Nucleus accumbens (tissue), 56 donors: ENCODE measurements around the gene MS4A8.
"Not testable (repeated sequence)": the region's sequence is repeated elsewhere in the genome, so short reads cannot be mapped to it uniquely, and the experiment has no call there.

Experiments used
- DNase-seq, 56 donors: peaks; one replicate each; lab custom pipeline; 2025; lab: John Stamatoyannopoulos, UW

The MS4A8 gene

DNA sequence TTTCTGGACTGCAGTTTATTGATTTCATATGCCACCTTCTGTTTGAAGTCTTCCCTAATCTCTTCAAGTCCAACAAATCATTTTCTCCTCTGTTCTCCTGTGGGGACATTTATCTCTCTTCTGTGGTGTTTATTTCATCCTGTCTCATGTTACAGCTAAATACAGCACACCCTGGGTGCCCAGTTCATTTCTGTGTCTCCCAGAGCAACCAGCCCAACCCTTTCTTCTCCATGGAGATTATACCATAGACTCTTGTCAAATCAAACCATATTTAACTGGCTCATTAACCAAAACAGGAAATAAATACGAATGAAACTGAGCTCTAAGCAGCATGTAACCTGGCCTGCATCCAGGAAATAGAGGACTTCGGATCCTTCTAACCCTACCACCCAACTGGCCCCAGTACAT lies at the start of gene MS4A8:
Gene MS4A8 (plus strand): TSS at position 329 of the 408 bp plus-strand sequence. CDS start 1,249 bp downstream, outside the sequence.
- no peak for DNase-seq

DNA sequence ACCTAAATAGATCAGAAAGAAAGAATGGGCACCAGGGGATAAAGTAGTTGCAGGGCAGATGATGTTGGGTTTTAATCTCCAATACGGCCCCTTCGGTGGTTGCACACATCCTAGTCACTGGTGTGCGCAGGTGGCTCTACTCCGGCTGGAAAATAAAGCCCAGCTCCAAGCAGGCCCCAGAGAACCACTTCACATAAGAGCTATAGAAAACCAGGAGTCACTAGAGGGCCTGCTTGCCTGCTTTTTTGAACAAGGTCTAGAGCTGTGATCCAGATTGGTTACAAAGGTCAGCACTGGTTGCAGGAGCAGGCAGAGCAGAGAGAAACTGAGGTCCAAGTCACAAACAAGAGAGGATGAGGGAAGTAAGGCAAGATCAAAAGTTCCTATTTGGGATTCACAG lies 41.5 kb upstream of the MS4A8 start:
- no peak for DNase-seq

- no peak for DNase-seq
Measured at GRCh38 chr11:60658409-60658808, 41.0 kb upstream of the MS4A8 start.

GRCh38 chr11:60672255-60672654 lies 27.2 kb upstream of the MS4A8 start:
- no peak for DNase-seq

DNA sequence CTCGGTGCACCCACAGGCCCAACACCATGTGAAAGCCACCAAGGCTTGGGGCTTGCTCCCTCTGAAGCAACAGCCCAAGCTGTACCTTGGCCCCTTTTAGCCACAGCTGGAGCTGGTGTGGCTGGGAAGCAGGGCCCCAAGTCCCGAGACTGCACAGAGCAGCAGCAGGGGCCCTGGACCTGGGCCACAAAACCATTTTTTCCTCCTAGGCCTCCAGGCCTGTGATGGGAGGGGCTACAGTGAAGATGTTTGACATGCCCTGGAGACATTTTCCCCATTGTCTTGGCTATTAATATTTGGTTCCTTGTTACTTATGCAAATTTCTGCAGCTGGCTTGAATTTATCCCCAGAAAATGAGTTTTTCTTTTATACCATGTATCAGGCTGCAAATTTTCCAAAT lies 21.2 kb upstream of the MS4A8 start:
- not testable (repeated sequence) for DNase-seq

DNA sequence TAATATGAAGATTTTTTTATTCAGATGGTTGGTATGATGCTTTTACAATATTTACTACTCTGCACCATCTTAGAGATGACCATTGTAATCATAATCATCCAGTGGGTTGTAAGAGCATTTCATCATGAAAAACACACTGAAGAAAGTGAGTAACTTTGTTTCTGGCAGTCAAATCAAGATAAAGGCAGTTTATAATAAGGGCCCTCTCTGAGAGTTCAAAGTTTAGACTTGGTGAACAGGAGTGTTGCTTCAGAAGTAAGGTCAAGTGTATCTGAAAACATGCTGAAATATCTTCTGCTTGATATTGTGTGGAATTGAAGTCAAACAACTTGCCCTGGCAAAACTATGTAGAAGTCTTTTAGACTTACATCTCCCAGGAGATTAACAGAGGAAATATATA lies 19.5 kb upstream of the MS4A8 start:
- DNase-seq: no peak

DNA sequence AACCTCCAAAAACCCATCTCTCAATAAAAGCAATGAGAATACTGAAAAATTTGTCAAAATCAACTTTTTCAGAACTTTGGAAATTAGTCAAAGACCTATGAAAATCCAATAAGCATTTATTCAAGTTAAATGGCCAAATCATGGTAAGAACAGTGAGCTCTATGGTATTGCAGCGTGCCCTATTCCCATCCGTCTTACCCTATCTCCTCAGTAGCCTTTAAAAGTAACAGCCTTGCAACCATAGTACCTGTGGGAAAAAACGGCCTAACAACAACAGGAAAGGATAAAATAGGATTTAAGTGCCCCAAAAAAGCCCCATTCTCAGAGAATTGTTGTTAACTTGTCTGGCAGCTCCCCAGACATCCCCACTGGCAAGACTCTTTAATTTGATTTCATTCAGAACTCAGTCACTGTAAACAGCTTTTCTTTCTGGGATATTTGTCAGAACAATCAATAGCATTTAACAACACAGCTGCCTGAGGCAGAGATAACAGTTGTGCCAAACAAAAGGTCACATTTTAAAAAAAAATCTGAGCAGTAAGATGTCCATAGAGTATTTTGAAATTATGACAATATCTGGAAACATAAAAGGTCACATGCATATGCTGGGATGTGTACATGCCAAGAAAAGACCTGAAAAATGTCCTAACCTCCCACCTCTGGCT lies 18.8 kb upstream of the MS4A8 start:
- no peak for DNase-seq

GRCh38 chr11:60684541-60684848 lies 14.9 kb upstream of the MS4A8 start:
- DNase-seq: not testable (repeated sequence)

GRCh38 chr11:60691661-60692060 lies 7.8 kb upstream of the MS4A8 start:
- DNase-seq: no peak

DNA sequence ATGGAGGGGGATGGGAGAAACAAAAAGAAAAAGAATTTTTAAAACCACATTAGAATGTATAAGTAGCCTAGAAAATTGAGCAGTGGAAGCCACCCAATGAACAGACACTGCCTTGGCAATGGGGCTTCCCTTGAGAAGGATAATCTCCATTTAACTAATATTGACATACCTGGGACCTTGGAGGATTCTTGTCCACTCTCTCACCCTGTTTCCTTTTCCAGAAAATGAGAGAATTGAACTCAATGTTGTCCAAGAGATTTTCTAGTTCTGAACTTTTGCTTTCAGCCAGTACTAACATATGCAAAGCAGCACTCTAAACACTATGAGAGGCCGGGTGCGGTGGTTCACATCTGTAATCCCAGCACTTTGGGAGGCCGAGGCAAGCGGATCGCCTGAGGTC lies 524 bp downstream of the MS4A8 start:
- no peak for DNase-seq

- no peak for DNase-seq
Measured at GRCh38 chr11:60700689-60701468, 1.5 kb downstream of the MS4A8 start.

DNA sequence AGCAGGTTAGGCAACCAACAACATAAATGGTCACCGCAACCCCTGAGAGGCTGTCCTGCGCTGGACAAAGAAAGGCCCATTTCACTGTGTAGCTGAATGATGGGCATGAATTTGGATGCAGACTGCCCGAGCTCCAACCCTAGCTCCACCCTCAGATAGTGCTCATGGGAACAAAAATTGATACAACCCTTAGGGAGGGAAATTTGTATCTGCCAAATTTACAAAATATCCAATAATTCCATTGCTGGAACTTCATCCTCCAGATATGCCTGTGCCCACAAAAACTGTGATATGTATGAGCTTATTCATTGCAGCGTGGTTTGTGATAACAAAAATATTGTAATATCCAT lies 2.0 kb downstream of the MS4A8 start:
- DNase-seq: no peak

DNA sequence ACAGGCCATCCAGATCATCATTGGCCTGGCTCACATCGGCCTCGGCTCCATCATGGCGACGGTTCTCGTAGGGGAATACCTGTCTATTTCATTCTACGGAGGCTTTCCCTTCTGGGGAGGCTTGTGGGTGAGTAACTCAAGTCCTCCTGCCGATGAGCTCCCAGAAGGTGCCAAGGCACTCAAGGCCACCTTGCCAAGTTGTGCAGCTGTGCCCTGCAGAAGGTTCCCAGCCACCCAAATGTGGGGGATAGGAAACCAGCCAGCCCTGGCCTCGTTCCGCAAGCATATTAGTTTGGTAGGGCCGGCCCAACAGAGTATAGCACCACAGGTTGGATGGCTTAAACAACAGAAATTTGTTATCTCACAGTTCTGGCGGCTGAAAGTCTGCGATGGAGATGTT lies 4.0 kb downstream of the MS4A8 start:
- no peak for DNase-seq

GRCh38 chr11:60705895-60706294 lies 6.5 kb downstream of the MS4A8 start:
- DNase-seq: no peak

- DNase-seq: no peak
Measured at GRCh38 chr11:60706931-60707330, 7.5 kb downstream of the MS4A8 start.

DNA sequence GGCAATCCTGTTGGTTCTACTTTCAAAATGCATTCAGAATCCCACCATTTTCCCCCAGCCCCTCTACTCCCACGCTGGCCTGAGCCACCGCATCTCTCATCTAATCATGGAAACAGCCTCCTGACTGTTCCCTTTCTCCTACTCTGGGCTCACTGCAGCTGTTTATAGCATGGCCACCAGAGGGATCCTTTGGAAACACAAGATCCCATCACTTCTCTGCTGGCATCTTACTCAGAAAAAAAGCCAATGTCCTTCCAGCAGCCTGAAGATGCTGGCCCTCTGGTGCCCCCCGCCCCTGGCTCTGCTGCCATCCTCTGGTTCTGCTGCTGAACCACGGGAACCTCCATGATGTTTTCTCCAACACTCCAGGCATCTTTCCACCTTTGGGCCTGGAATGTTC lies 11.1 kb downstream of the MS4A8 start:
- DNase-seq: no peak

GRCh38 chr11:60711276-60711675 lies 11.9 kb downstream of the MS4A8 start:
- DNase-seq: no peak

- DNase-seq: not testable (repeated sequence)
Measured at GRCh38 chr11:60713423-60713822, 14.0 kb downstream of the MS4A8 start.

GRCh38 chr11:60717956-60718355 lies 18.5 kb downstream of the MS4A8 start:
- no peak for DNase-seq

- no peak for DNase-seq
Measured at GRCh38 chr11:60718524-60719316, 19.3 kb downstream of the MS4A8 start.

DNA sequence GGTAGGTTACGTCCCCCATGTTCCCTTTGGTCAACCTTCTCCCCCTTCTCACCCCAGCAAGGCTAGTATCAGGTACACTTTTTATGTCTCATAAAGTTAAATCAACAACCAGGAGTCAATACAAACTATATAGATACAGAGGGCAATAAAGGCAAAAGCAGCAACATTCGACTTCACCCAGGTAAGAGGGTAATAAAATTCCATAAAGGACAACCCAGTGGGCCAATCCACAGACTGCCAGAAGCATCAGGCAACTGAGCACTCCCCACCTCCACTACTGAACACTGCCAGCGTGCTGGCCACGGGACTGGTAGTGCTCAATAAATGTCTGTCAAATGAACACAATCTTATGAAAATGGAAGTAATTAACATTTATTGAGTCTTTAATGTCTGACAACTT lies 20.0 kb downstream of the MS4A8 start:
- DNase-seq: no peak

DNA sequence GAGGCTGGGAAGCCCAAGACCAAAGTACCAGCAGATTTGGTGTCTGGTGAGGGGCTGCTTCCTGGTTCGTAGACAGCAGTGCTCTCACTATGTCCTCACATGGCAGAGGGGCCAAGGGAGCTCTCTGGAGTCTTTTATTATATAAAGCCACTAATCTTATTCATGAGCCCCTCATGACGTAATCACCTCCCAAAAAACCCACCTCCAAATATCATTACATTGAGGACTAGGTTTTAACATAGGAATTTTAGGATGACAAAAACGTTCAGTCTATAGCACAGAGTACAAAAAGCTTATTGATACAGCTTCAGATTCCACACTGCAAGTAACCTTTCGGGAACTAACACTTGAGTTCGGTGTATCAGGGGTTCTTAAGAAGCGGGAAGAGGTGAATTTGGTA lies 21.0 kb downstream of the MS4A8 start:
- DNase-seq: no peak
